GM21619 (cell line): ENCODE results near the gene KCNIP1.

ENCODE experiments used
- ATAC-seq: cut with Tn5 transposase; IDR thresholded peaks from one replicate; pipeline ENCODE4 v1.9.1; 2021; ENCODE audit not compliant: unreplicated experiment

KCNIP1 gene

GRCh38 chr5:170626507-170627150, 122.8 kb downstream of the KCNIP1 start:
- no peak for ATAC-seq

DNA sequence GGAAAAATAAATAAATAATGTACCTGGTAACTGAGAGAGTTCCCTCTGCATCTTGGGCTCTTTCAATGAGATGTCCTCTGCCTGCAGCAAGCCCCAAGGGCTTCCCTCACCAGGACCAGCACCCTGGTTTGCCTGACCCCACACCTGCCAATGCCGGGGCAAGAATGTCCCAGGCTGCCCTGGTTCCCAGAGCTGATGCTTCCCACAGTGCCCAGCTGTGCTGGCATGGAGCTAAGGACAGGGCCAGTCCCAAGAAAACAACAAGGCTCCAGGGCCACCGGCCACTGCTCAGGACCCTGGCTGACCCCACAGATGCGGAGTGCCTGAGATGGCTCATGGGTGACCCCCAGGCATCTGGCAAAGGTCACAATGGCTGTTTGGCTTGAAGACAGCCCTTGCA, 123.5 kb downstream of the KCNIP1 start:
- ATAC-seq: no peak

- no peak for ATAC-seq
Measured at GRCh38 chr5:170628028-170628427, 124.2 kb downstream of the KCNIP1 start.

DNA sequence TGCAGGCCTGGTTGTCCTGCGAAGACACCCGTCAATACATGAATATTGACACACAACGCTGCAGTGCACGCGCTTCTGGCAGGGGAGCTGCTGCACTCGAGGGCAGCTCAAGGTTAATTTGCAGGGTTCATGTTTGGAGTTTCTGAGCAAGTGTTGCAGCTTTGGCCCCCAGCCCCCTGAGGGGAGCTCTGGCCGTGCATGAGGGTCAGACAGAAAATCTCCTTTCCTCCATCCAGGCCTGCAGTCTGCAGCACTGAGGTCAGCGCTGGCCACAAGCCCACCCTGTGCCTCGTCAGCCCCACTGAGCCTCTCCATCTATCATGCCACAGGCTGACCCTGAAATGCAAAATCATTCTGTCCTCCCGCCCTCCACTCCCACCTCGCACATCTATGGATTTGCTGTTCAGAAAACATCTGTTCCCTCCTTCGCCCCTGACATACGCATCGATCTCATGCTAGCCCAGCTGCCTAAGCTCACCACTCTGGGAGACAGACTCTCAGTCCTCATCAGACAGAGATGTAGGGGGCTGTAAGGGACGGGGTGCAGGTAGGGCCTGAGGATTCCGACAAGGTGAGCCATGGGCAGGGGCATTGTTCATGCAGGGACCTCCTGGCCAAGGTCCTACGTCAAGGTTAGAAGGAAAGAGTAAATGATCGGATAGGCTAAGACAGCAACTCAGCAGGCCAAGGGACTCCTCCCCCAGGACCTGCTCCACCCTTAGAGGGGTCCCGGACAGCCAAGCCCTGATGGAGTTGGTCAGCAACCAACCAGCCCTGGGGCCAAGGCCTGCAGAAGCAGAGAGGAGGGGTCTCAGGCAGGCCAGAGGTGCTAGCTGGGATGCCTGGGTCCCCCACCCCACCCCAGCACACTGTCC, 125.1 kb downstream of the KCNIP1 start:
- ATAC-seq: no peak

DNA sequence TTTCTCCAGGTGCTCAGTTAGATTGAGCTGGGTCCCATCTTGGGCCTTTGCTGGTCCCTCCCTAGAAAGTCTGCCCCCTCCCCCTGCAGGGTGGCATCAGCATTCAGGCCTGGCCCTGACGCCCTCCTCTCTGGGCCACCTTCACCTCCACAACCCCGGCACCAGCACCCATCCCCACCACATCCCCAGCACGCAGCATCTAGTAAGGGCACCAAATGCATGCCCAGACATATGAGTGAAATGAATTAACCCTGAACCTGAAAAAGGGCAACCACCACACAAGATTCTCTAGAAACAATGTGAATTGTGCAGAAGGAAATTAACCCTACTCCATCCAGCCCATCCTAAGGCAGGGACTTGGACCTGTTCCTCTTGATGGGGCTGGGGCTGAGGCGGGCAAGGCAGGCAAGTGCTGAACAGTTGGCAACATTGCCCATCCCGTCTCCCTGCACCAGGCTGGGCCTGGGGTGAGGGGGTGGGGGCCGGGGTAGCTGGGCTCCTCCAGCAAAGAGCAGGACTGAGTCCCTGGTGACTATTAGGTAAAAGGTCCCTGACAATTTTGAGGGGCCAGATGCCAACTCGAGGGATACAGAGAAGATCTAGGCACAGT, 125.9 kb downstream of the KCNIP1 start:
- ATAC-seq: no peak

DNA sequence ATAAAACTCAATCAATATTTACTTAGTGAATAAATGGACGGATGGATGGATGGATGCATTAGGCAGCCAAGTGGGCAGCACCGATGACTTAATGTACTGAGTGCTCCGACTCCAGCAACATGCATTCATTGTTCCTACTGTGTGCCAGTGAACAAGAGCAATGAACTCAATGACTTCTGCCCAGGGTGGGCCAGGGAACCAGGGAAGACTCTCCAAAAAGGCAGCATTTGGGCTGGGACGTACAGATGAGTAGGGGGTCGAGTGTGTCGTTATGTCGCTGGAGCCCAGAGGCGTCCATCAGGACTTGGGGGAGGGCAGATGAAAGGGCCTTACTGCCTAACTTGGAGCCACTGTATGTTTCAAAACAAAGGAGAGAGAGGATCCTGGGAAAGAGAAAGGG, 126.4 kb downstream of the KCNIP1 start:
- no peak for ATAC-seq

DNA sequence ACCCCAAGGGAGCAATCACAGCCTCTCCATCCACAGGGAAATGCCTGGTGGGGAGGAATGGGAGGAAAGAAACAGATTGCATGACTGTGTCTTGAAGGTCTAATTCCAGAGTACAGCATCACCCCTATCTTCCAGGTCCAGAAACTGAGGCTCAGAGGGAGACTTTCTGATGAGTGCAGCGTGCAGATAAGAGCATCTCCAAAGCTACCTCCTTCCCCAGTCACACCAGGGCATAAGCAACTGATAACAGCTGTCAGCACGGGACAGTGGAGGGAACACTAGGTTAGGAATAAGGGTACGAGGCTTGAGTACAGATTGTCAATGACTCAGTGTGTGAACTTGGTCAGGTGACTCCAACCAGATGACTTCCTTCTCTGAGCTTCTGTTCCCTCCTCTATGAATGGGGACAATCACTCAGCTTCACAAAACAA, 126.9 kb downstream of the KCNIP1 start:
- ATAC-seq: no peak

GRCh38 chr5:170631466-170632195, 127.8 kb downstream of the KCNIP1 start:
- no peak for ATAC-seq

- no peak for ATAC-seq
Measured at GRCh38 chr5:170632266-170632984, 128.6 kb downstream of the KCNIP1 start.

DNA sequence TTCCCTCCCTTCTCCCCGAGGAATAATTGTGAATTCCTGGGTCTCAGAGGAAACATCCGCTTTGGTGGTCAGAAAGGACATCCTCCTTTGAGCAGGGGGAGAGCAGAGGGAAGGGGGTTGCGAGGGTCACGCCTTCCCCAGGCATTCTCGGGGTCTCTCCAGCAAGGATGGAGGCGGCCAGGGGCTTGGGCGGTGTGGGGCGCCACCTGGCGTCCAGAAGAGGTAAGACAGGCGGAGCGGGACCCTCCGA, 129.1 kb downstream of the KCNIP1 start:
- peak; percentile 57 for ATAC-seq

DNA sequence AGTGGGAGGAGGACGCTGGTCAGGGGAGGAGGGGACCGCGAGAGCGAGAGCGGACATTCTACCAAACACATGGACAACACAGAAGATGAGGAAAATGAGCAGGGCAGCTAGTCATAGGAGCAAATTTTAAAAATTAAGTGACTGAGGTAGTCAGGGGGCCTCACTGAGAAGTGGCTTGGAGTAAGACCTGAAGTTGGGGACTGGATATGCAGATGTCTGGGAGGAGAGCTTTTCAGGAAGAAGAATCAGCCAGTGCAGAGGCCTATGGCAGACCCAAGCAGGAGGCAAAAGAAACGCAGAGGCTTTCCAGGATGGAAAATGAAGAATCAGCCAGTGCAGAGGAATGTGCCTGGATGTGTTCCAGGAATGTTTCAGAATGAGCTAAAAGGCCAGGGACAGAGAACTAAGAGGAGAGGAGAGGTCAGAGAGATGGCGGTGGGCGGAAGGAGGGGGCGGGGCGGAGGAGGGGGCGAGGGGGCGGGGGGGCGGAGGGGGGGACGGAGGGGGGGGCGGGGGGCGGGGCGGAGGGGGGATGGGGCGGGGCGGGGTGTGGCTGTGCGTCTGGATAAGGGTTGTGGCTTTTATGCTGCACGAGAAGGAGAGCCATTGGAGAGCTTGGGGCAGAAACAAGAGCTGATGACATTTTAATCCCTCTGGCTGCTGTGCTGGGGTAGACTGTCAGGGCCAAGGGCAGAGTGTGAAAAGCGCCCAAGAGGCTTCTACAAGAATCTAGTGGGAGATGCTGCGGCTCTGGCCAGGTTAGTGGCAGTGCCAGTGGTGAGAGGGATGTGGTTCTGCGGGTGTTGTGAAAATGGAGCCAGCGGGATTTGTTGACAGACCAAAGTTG, 129.6 kb downstream of the KCNIP1 start:
- no peak for ATAC-seq

- no peak for ATAC-seq
Measured at GRCh38 chr5:170634256-170634990, 130.6 kb downstream of the KCNIP1 start.

DNA sequence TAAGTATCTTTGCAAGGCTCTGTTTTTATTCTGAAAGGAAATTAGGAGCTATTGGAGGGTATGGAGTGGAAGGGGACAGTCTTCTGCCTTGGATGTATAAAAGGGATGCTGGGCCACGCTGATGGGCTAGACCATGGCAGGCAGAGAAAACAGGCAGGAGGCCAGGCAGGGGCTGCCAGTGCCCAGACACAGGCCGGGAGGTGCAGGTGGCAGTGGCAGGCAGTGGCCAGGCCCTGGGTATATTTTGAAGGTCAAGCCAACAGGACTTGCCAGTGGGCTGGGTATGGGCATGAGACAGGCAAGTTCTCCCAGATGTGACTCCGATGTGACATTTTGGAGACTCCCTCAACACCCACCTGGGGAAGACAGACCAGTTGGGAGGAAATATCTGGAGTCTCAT, 131.9 kb downstream of the KCNIP1 start:
- no peak for ATAC-seq

DNA sequence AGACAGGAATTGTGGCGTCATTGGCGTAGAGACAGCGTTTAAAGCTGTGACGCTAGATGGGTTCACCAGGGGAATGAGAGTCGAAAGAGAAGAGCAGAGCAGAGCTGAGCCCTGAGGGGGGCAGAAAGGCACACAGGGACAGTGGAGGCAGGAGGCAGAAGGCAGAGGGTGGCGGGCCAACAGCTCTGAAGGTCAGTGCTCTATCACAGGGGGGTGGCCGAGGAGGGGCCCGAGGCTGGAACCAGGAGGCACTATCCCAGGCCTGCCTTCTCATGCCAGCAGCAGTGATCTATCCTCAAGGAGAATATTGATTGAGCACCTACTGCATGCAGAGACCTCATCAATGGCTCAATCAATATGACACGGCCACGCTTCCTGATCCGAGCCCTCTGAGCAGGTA, 132.4 kb downstream of the KCNIP1 start:
- no peak for ATAC-seq

- ATAC-seq: no peak
Measured at GRCh38 chr5:170636801-170637477, 133.1 kb downstream of the KCNIP1 start.

GRCh38 chr5:170638051-170638450, 134.2 kb downstream of the KCNIP1 start:
- ATAC-seq: no peak

- peak; percentile 77 for ATAC-seq
Measured at GRCh38 chr5:170638454-170639220, 134.8 kb downstream of the KCNIP1 start.
